ENCODE measurements around the gene JPH4. TPM values are rescaled to one million over a fixed set of nuclear protein-coding genes. Genes with fewer than 3 reads are reported as not detected.

JPH4 gene
- total and polyA plus RNA-seq, 2 experiments from 2014 or later: not detected

- H3K4me2 ChIP-seq (ENCODE audit: unreplicated experiment): no peak overlapping the region
- TF ChIP-seq EZH2 (IDR thresholded peaks at IDR 0.05; ENCODE audit: insufficient read depth, poor library complexity, severe bottlenecking) (no peak), EZH2phosphoT487 (IDR thresholded peaks at IDR 0.05; ENCODE audit: insufficient read depth, low read depth) (no peak)
- no peak overlapping the region for H2AFZ ChIP-seq
- H3K4me3 ChIP-seq: no peak overlapping the region
- no peaks in the 10 kb centered on the region for H3K9me3 ChIP-seq (ENCODE audit: low read depth)
- H3K9ac ChIP-seq: no peak overlapping the region
- H4K20me1 ChIP-seq (ENCODE audit: insufficient read depth): no peaks in the 10 kb centered on the region
- no peaks in the 10 kb centered on the region for H3F3A ChIP-seq (ENCODE audit: insufficient read depth)
- in situ Hi-C loops (cut with MboI): no loop called here
- no peaks in the 10 kb centered on the region for H3K36me3 ChIP-seq (ENCODE audit: low read depth)
- H3K4me1 ChIP-seq (ENCODE audit: insufficient read depth): no peaks in the 10 kb centered on the region
- H3K9me2 ChIP-seq (ENCODE audit: insufficient read depth): no peaks in the 10 kb centered on the region
- no peaks in the 10 kb centered on the region for H3K27me3 ChIP-seq (replicated peaks; ENCODE audit: insufficient read depth)
- no peak overlapping the region for H3K27ac ChIP-seq
- WGBS, 2 experiments (ENCODE audit: low coverage in 1 of 2, low lambda C conversion rate in 2 of 2, missing lambda C conversion rate in 2 of 2): 79 to 81% methylated on average over 7 to 8 of the region's 8 CpGs
- DNase-seq: no peak
- H3K79me2 ChIP-seq (ENCODE audit: insufficient read depth): no peaks in the 10 kb centered on the region
Measured at GRCh38 chr14:23525611-23526010, 53.0 kb downstream of the JPH4 start.

DNA sequence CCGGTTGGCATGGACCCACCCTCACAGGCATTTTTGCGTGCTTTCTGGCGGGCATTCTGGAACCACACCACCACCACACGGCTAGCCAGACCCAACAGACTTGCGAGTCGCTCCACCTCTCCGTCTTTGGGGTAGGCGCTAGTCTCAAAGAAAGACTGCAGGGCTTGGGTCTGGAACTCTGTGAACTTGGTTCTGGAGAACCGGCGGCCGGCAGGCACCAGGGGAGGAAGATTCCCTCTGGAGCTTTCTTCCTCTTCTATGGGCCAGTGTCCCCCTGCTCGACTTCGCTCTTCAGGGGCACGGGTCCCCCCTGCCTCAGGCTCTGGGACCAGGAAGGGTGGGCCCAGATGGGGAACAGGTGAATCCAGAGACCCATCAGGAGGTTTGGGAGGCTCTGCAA is 53.6 kb downstream of the JPH4 start:
- Histone ChIP-seq H3K9me3 (ENCODE audit: low read depth) (no peaks in the 10 kb centered on the region), H3K9me2 (ENCODE audit: insufficient read depth) (no peaks in the 10 kb centered on the region), H3K79me2 (ENCODE audit: insufficient read depth) (no peaks in the 10 kb centered on the region), H3K4me3 (no peak overlapping the region), H3K36me3 (ENCODE audit: low read depth) (no peaks in the 10 kb centered on the region), H3K27me3 (replicated peaks; ENCODE audit: insufficient read depth) (no peaks in the 10 kb centered on the region), H3K4me1 (ENCODE audit: insufficient read depth) (no peaks in the 10 kb centered on the region), H3K4me2 (ENCODE audit: unreplicated experiment) (no peak overlapping the region), H3K27ac (no peak overlapping the region), H3F3A (ENCODE audit: insufficient read depth) (no peaks in the 10 kb centered on the region), H4K20me1 (ENCODE audit: insufficient read depth) (no peaks in the 10 kb centered on the region), H3K9ac (no peak overlapping the region), H2AFZ (no peak overlapping the region)
- no peak for DNase-seq
- TF ChIP-seq EZH2 (IDR thresholded peaks at IDR 0.05; ENCODE audit: insufficient read depth, poor library complexity, severe bottlenecking) (no peak), EZH2phosphoT487 (IDR thresholded peaks at IDR 0.05; ENCODE audit: insufficient read depth, low read depth) (no peak)
- in situ Hi-C loops (cut with MboI): no loop called here
- WGBS, 2 experiments (ENCODE audit: low coverage in 1 of 2, low lambda C conversion rate in 2 of 2, missing lambda C conversion rate in 2 of 2): 83 to 86% methylated on average over 14 of the region's 14 CpGs

DNA sequence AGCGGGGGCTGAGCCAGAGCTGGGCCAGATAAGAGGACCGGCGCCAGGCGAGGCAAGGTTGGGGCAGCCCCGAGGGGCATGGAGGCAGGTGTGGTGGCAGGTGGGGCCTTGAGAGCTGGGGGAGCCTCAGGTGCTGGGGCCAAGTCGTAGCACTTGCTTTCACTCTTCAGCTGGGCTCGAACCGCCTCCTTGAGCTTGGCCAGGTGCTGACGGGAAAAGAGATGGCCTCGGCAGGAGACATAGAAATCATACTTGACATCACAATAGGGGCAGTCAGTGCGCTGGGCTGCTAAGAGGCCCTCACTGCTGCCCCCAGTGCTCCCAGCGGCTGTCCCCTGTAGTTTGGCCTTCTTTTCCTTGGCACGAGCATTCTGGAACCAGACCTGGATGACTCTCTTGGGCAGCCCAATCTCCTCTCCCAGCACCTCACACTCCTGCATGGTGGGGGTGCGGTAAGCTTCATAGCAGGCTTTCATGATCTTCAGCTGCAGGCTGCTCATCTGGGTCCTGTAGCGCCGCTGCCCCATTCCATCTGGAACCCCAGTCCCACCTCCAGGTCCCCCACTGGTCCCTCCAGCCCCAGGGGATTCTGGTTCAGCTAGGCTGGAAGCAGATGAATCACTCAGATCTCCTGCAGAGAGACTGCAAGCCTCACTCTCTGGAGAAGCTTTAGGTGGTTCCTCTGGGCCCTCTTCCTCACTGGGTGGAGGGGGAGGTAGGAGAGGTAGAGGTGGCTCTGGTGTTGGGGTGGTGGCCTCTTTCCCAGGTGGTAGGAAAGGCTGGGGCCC is 55.2 kb downstream of the JPH4 start:
- in situ Hi-C loops (cut with MboI): no loop called here
- DNase-seq: no peak
- Histone ChIP-seq H3K79me2 (ENCODE audit: insufficient read depth) (no peaks in the 10 kb centered on the region), H3K4me3 (no peak overlapping the region), H3K27me3 (replicated peaks; ENCODE audit: insufficient read depth) (no peaks in the 10 kb centered on the region), H3K9ac (no peak overlapping the region), H3K9me2 (ENCODE audit: insufficient read depth) (no peaks in the 10 kb centered on the region), H3K4me2 (ENCODE audit: unreplicated experiment) (no peak overlapping the region), H4K20me1 (ENCODE audit: insufficient read depth) (no peaks in the 10 kb centered on the region), H3K27ac (no peak overlapping the region), H3F3A (ENCODE audit: insufficient read depth) (no peaks in the 10 kb centered on the region), H3K4me1 (ENCODE audit: insufficient read depth) (no peaks in the 10 kb centered on the region), H3K36me3 (ENCODE audit: low read depth) (no peaks in the 10 kb centered on the region), H2AFZ (no peak overlapping the region), H3K9me3 (ENCODE audit: low read depth) (no peaks in the 10 kb centered on the region)
- TF ChIP-seq EZH2phosphoT487 (IDR thresholded peaks at IDR 0.05; ENCODE audit: insufficient read depth, low read depth) (no peak), EZH2 (IDR thresholded peaks at IDR 0.05; ENCODE audit: insufficient read depth, poor library complexity, severe bottlenecking) (no peak)
- WGBS, 2 experiments (ENCODE audit: low coverage in 1 of 2, low lambda C conversion rate in 2 of 2, missing lambda C conversion rate in 2 of 2): 80 to 86% methylated on average over 16 of the region's 16 CpGs

DNA sequence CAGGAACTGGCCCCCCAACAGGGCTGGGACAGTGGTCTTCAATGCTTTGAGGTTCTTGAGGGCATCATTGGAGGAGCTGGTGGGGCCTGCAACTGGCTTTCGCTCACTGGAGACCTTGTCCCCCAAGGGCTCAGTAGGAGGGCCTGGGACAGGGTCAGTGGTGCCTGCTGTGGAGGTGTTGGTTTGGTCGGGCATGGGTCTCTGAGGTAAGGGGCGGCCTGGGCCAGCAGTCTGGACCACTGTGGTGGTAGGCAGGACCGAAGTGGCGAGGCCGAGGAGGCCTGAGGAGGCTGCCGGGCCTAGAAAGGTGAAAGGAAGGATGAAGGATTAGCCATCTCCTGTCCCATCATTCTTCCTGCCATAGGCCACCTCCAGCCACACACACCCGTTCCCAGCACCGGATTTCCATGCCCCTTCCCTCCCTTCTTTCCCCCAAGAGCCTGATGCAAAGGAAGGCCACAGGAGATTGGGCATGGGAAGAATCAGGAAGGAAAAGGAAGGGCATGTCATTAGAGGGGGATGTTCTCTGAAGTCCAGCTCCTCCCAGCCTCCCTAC is 55.9 kb downstream of the JPH4 start:
- in situ Hi-C loops (cut with MboI): no loop called here
- Histone ChIP-seq H3K9me2 (ENCODE audit: insufficient read depth) (no peaks in the 10 kb centered on the region), H3K79me2 (ENCODE audit: insufficient read depth) (no peaks in the 10 kb centered on the region), H3K36me3 (ENCODE audit: low read depth) (no peaks in the 10 kb centered on the region), H3K9ac (no peak overlapping the region), H4K20me1 (ENCODE audit: insufficient read depth) (no peaks in the 10 kb centered on the region), H3K9me3 (ENCODE audit: low read depth) (no peaks in the 10 kb centered on the region), H3K4me3 (no peak overlapping the region), H3K27me3 (replicated peaks; ENCODE audit: insufficient read depth) (no peaks in the 10 kb centered on the region), H3K27ac (no peak overlapping the region), H3K4me1 (ENCODE audit: insufficient read depth) (no peaks in the 10 kb centered on the region), H3F3A (ENCODE audit: insufficient read depth) (no peaks in the 10 kb centered on the region), H3K4me2 (ENCODE audit: unreplicated experiment) (no peak overlapping the region), H2AFZ (no peak overlapping the region)
- WGBS, 2 experiments (ENCODE audit: low coverage in 1 of 2, low lambda C conversion rate in 2 of 2, missing lambda C conversion rate in 2 of 2): 69 to 74% methylated on average over 9 of the region's 9 CpGs
- TF ChIP-seq EZH2 (IDR thresholded peaks at IDR 0.05; ENCODE audit: insufficient read depth, poor library complexity, severe bottlenecking) (no peak), EZH2phosphoT487 (IDR thresholded peaks at IDR 0.05; ENCODE audit: insufficient read depth, low read depth) (no peak)
- DNase-seq: no peak
